IPS-18c (cell line): Measurements from ENCODE around the gene ACTA2.

Experiments used
- H3K4me3 ChIP-seq: 2 replicates; pipeline ENCODE4 v1.7.0; 2013; ENCODE audit warnings: low read depth, mild to moderate bottlenecking, low read length, moderate library complexity; ENCODE audit not compliant: insufficient read depth
- H3K9me3 ChIP-seq: one replicate; pipeline ENCODE4 v1.6.1; 2013; ENCODE audit warnings: mild to moderate bottlenecking, low read length, moderate library complexity; ENCODE audit not compliant: control insufficient read depth, insufficient read depth

Gene ACTA2

DNA sequence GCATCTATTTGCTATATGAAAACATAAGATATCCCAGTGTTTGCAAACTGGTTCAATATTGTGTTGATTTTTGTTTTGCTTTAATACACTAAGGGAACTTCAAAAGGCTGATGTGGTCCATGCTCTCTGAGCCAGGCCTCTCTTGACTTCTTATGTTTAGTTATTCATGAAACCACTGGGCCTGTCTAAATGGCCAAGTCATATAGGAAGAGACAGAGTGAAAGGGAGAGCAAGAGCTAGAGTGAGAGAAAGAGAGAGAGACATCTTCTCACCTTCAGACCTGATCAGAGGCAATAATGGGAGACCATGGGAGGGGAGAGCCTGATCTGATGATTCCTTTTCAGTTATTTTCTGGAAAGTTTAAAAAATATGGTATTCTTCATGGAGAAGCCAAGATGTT is 32.0 kb upstream of the ACTA2 start:
- H3K4me3 ChIP-seq: no peak overlapping the region
- no peaks in the 10 kb centered on the region for H3K9me3 ChIP-seq

DNA sequence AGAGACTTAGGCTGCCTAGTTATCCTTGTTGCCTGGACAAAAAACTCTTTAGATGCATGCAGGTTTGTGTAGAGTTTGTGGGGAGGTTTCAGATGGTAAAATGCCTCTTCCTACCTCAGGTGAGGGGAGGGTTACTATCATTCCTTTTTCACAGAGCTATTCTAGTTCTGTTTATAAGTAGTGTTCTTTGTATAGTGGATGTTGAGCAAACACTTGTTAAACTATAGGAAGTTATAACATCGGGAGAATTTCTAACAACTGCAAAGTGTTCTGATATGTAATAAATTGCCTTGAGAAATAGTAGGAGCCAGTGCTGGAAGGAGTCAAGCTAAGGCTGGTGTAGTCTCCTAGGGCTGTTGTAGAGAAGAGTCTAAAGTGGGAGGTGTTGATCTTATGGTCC is 31.4 kb upstream of the ACTA2 start:
- H3K9me3 ChIP-seq: no peaks in the 10 kb centered on the region
- H3K4me3 ChIP-seq: no peak overlapping the region

DNA sequence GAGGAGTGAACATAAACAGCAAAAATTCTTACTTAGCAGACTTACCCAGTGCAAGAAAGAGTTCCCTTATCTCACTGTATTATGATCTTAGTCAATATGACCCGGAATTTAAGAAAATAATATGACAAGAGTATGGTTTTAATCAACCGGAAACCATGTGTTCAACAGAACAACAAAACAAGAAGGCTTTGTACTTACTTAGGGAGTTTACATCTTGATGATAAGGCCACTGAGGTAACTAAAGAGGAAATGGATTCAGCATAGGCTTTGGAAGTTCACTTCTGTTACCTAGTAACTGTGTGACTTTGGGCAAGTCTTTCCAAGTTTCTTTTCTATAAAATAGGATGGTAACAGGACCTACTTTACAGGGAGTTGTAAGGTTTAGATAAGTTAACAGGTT is 30.6 kb upstream of the ACTA2 start:
- Histone ChIP-seq H3K4me3 (no peak overlapping the region), H3K9me3 (no peaks in the 10 kb centered on the region)

DNA sequence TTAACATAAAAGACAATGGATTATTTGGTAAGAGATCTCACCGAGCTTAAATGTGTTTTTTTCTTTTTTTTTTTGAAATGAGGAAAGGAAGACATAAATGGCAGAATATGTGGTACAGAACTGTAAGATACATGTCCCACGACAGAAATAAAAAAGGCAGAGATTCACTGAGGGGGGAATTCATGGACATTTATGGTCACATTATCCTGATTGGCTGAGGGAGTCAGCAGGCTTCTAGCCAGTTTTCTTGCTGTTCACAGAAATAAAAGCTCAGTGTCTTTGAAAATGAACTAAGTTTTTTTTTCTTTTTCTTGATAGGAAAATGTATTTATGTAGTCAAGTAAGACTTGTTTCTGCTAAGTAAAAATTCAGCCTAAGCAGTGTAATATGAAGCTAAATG is 29.8 kb upstream of the ACTA2 start:
- no peak overlapping the region for H3K4me3 ChIP-seq
- no peaks in the 10 kb centered on the region for H3K9me3 ChIP-seq

GRCh38 chr10:88981435-88981834 is 28.9 kb upstream of the ACTA2 start:
- no peaks in the 10 kb centered on the region for H3K9me3 ChIP-seq
- H3K4me3 ChIP-seq: no peak overlapping the region

DNA sequence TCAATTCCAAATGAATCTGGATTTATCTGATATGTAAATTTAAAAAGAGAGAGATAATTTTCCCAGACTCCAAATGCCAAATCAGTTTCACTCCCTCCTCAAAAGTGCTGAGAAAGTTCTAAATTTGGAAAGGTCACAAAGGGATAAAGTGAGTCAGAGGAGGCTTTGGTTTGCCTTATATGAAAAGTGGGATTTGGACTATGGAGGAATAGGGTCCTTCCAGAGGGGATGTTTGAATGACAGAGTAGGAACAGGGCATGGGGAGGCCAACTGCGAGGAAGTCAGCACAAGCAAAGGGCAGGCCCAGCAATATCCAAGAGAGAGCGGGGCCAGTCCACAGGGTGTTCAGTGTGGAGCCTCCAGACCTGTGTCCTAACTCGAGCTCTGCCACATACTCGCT is 28.2 kb upstream of the ACTA2 start:
- Histone ChIP-seq H3K9me3 (no peaks in the 10 kb centered on the region), H3K4me3 (no peak overlapping the region)

- H3K4me3 ChIP-seq: no peak overlapping the region
- H3K9me3 ChIP-seq: no peaks in the 10 kb centered on the region
Observed at GRCh38 chr10:88980247-88980646, 27.7 kb upstream of the ACTA2 start.

DNA sequence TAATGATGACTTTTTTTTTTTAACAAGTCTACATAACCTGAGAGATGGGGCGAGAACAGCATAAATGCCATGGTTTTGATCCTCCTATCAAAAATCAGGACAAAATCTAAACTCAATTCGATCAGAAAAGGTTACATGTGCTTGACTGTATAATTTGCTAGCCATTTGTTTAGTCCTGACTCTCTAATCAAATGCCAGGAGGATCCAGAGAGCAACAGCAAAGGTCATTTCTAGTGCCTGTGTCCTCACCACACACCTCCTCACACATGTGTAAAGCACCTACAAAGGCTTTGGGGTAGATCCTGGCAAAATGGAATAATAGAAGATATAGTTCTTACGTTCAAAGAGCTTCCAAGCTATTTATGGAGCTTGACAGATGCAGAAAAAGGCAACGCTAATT is 27.0 kb upstream of the ACTA2 start:
- H3K9me3 ChIP-seq: no peaks in the 10 kb centered on the region
- H3K4me3 ChIP-seq: no peak overlapping the region

DNA sequence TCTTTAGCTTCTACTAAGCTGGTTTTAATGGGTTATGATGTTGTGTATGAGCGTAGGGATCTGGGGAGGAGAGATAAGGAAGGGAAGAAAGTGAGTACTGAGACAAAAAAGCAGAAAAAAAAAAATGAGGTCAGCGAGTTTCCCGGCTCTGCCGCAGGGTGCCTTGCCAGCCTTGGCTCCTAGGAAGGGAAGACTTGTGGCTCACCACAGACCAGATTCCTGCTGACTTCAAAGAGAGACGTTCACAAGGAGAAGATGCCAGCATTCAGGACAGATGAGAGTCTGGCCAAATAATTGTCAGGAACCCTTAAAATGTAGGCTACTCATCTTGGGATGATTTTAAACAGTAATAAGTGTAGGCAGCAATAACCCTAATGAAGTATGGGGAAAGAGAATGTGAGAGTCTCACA is 26.6 kb upstream of the ACTA2 start:
- no peak overlapping the region for H3K4me3 ChIP-seq
- no peaks in the 10 kb centered on the region for H3K9me3 ChIP-seq

GRCh38 chr10:88978463-88978862 is 25.9 kb upstream of the ACTA2 start:
- Histone ChIP-seq H3K4me3 (no peak overlapping the region), H3K9me3 (no peaks in the 10 kb centered on the region)

- no peaks in the 10 kb centered on the region for H3K9me3 ChIP-seq
- no peak overlapping the region for H3K4me3 ChIP-seq
Observed at GRCh38 chr10:88975377-88975720, 22.8 kb upstream of the ACTA2 start.

DNA sequence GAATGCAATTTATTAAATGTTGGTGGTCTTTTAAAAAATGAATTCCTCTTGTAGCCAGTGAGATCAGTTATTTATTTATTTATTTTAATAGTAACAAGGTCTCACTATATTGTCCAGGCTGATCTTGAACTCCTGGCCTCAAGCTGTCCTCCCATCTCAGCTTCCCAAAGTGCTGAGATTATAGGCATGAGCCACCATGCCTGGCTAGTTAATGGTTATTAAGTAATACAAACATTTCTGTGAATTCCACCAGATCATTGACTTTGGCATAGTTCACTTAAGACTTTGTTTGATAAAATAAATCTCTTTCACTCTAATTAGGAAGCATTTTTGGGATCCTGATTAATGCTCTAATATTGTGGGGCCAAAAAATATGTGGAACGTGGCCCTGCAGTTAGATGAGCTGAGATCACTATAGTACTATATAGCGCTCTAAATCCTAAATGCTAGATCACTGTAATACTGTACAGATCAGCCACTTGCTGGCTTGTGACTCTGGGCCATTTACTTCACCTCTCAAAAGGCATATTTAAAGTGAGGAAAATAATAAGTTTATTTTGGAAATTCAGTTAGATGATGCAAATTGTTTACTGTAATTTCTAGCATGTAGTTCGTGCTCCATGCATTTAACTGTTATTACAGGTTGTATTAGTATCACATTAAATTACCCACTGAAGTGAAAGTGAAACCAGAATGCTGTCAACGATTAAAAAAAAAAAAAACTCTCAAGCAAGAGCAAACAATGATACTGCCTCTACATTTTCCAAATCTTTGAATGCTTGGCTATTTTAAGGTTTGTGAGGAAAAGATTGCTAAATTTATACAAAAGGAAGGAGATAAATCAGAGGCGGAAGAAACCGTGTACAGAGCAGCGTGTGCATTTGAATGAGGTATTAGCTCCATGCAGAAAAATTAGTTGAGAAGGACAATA is 22.1 kb upstream of the ACTA2 start:
- Histone ChIP-seq H3K4me3 (no peak overlapping the region), H3K9me3 (no peaks in the 10 kb centered on the region)

DNA sequence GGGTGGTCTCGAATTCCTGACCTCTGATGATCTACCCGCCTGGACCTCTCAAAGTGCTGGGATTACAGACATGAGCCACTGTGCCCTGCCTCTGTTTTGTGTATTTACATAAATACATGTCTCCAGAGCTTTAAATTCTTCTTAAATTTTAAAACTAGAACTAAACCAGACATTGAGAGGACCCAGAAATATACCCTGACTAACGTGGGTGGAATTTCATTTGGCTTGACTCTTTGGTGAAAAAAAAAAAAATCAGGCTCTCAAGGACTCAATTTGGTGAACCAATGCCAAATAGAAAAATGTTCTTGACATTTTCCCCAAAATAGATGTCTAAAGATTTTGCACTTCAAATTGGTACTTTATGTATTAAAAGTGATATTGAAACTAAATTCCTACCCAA is 21.4 kb upstream of the ACTA2 start:
- Histone ChIP-seq H3K4me3 (no peak overlapping the region), H3K9me3 (no peaks in the 10 kb centered on the region)

DNA sequence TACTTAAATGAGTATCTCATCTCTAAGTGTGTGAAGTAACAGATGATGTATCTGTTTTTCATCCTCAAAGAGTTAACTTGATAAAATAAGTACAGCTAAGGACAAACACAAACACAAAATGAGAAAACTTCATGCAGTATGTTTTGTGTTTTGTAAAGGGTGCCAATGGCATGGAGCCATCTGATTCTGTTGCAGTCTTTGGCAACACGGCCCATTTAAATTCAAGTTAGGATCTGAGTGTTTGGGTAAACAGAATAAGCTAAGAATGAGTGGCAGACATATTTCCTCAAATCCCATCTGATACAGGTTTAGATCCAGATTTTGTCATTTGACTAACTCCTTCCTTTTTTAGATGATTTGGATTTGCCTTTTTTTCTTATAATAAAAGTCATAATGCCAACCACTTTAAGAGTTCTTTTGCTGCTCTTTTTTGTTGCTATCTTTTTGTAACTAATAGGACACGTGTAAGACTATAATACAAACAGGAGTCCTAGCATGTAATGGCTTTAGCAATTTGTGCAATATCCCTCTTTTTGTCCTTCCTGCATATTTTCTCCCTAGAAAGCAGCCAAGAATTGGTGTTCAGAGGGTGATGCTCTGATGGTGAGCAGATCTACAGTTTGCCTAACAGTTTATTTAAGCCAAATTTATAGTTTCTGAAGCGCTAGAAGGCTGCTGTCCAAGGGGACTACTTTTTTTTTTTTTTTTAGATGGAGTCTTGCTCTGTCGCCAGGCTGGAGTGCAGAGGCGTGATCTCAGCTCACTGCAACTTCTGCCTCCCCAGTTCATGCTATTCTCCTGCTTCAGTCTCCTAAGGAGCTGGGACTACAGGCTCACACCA is 18.9 kb upstream of the ACTA2 start:
- Histone ChIP-seq H3K9me3 (no peaks in the 10 kb centered on the region), H3K4me3 (no peak overlapping the region)

DNA sequence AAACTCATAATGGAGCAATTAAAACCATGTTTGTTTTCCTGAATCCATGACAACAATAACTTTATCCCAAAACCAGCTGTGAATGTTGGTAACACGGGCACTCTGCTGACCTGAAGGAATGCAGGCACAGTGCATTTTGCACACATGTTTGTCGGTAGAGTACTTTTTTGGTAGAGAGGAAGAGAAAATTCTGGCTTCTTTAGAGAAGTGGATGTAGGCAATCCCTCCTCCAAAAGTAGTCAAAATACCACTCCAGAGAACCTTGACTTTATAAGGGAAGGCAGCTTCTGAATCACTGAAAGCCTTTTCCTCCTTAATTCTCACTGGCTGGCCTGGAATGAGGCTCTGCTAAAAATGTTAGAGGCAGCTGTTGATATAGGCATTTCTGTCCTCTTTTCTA is 15.8 kb upstream of the ACTA2 start:
- H3K9me3 ChIP-seq: no peaks in the 10 kb centered on the region
- no peak overlapping the region for H3K4me3 ChIP-seq

GRCh38 chr10:88966797-88967196 is 14.2 kb upstream of the ACTA2 start:
- Histone ChIP-seq H3K4me3 (no peak overlapping the region), H3K9me3 (no peaks in the 10 kb centered on the region)

DNA sequence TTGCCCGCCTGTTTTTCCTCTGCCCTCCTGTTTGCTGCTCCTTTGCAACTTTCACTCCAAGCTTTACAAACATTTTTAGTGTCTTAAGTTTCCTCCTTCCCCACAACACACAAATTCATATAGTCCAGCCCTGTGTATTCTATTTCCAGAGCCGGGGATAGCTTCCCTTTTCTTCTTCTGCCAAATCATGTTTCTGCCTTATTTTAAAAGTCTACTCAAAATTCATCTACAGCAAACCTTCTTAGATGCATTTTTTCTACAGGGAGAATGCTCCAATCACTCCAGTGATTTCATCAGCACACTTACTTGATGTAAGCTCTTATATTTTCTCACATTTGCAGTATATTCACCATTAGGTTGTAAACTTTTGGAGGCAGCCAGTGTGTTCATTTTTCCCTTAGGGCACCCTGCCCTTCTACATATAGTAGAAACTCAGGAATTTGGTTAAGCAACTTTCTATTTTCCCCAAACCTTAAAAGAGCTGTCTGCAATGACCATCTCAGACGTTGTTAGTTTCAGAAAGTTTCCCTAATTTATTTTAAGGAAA is 12.4 kb upstream of the ACTA2 start:
- no peak overlapping the region for H3K4me3 ChIP-seq

GRCh38 chr10:88964360-88964759 is 11.8 kb upstream of the ACTA2 start:
- H3K9me3 ChIP-seq: no peaks in the 10 kb centered on the region
- no peak overlapping the region for H3K4me3 ChIP-seq

More for the DNA sequence above, 12.4 kb upstream of the ACTA2 start:
- no peaks in the 10 kb centered on the region for H3K9me3 ChIP-seq
